SK-N-MC (cell line): Measurements from ENCODE around the gene ASPSCR1.

Source experiments
- EZH2 ChIP-seq: fragments of 200-600 bp; sonication (generic); IDR thresholded peaks from one replicate; pipeline ENCODE4 v1.6.1; 2017; ENCODE audit warnings: antibody characterized with exemption
- POLR2AphosphoS5 ChIP-seq: IDR thresholded peaks from 2 replicates; pipeline ENCODE4 v1.6.1; 2012; ENCODE audit warnings: mild to moderate bottlenecking, low read depth, low read length, borderline replicate concordance

- TF ChIP-seq EZH2 (no peak), POLR2AphosphoS5 (peak; percentile 33; the same call in 1 of the 2 replicates)
Observed at GRCh38 chr17:82056729-82057621, 79.5 kb downstream of the ASPSCR1 start.
